Measurements from ENCODE around the gene SPEF2.
"Not testable (repeated sequence)": the region's sequence is repeated elsewhere in the genome, so short reads cannot be mapped to it uniquely, and the experiment has no call there.

SPEF2 gene

DNA sequence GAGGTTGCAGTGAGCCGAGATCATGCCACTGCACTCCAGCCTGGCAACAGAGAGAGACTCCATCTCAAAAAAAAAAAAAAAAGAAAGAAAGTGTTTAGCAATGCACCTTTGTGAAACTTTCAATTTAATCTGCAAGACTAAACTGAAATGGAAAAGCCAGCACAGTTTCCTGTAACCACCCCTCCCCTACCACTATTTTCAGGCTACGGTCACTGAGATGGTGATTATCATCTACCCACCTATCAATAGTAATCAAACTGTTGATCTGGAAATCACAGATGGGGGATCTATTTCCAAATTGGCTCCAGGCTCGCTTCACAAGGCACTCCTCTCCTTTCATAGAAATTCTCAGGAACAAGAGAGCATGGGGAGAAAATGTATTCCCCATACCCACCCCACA, 208.4 kb downstream of the SPEF2 start:
- FAIRE-seq, result no peak

- FAIRE-seq, result no peak
Observed at GRCh38 chr5:35826554-35826953, 208.9 kb downstream of the SPEF2 start.

GRCh38 chr5:35828082-35828598, 210.5 kb downstream of the SPEF2 start:
- FAIRE-seq, result no peak

- FAIRE-seq, result no peak
Observed at GRCh38 chr5:35830587-35830986, 212.9 kb downstream of the SPEF2 start.

DNA sequence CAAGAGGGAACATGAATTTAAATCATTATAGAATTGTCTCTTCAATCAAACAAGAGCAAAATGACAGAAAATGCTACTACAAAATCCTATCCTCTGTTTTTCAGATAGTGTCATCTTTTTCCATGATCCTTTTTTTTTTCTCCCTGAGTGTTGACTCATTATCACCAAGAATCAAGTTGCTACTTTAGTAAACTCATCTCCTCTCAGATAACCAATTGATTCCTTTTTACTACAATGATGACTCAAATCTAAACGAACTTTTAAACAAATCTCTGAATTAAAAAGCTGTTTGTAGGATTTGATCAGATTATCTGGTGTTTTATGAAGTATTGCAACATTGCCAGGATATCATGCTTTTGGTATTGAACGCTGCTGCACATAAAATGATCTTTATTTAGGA, 215.1 kb downstream of the SPEF2 start:
- FAIRE-seq, result no peak

DNA sequence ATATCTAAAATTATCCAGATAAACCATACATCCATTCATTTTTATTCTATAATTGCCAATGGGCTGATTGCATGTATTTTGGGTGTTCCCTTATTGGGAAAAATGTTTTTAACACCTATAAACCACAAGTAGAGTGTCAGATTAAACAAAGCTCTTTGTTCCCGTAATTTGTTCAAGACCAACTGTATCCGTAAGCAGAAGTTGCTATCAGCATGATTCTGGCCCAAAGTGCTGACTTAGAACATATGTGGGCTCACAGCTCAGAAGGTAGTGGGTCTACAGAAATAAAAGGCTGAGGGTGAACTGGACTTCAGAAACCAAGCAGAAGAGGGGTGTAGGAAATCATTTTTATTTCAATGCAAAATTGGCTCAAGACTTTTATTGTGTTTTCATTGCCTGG, 215.6 kb downstream of the SPEF2 start:
- FAIRE-seq, result no peak

GRCh38 chr5:35835796-35836742, 218.4 kb downstream of the SPEF2 start:
- FAIRE-seq, result no peak

DNA sequence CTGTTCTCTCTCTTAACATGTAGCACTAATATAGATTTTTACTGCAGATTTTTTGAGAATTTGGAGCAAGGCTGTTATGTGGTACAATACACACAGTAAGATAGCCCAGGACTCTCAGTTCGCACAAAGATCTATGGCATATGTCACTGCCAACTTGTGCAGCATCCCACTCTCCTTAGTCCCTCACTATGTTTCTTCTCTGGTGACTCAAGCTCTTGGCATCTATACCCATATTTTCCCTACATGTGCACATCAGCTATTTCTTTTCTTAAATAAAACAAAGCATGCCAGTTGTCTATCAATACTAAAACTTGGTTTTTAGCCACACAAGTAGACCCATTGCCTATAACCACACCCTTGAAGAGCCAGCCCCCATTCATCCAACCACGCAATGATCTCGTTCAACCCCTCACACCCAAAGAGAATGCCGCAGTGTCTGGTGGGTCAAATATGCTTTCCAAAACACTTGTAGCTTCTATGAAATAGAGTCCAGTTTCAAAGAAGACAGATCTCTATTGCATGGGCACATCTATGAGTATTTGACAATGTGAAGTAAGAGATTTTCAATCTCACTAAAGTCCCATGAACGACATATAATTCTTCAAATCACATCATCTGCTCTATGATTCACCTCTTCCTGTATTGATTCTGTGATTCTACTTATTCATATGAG, 220.8 kb downstream of the SPEF2 start:
- FAIRE-seq, result no peak

GRCh38 chr5:35842856-35843255, 225.2 kb downstream of the SPEF2 start:
- no peak for FAIRE-seq

GRCh38 chr5:35845508-35845907, 227.8 kb downstream of the SPEF2 start:
- not testable (repeated sequence) for FAIRE-seq

- FAIRE-seq, result no peak
Observed at GRCh38 chr5:35847491-35847890, 229.8 kb downstream of the SPEF2 start.

DNA sequence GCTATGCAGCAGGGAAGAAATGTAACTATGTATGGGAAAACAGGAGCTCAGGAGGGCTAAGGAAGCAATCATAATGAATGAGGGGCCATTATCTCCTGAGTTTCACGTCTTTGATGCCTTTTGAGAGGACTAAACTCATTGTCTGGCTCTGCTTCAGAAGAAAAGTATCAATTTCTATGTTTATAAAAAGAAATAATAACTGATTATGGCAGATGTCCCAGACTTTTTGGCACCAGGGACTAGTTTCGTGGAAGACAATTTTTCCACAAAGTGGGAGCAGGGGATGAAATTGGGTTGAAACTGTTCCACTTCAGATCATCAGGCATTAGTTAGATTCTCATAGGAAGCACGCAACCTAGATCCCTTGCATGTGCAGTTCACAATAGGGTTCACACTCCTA, 230.3 kb downstream of the SPEF2 start:
- no peak for FAIRE-seq

GRCh38 chr5:35849860-35850259, 232.2 kb downstream of the SPEF2 start:
- no peak for FAIRE-seq

DNA sequence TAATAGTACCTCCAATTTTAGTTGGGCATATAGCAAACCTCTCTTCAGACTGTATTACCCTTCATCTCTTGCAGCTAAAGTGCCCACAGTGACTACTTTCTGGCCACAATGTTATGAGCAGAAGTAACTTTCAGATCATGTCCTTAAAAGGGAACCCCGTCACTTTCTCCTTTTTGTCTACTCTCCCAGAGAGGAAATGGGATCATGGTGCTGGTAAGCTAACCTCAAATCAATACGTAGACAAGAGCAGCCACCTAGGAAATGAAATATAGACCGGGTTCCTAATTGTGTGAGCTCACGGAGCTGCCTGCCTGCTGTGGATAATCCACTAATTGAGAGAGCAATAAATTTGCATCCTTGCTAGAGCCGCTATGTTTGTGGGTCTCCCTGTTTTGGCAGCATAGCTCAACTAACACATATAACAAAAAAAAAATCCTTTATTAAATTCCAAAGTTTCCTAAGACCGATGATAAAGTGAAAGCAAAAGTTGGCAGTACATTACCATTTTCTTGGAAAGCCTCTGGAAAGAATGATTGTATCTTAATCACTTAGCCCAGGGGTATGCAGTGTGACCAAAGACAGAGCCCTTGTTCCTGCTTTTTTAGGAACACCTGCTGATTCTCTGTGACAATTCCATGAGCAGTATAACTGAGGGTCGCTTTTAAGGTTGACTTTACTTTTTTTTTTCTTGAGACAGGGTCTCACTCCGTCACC, 233.5 kb downstream of the SPEF2 start:
- FAIRE-seq, result no peak

DNA sequence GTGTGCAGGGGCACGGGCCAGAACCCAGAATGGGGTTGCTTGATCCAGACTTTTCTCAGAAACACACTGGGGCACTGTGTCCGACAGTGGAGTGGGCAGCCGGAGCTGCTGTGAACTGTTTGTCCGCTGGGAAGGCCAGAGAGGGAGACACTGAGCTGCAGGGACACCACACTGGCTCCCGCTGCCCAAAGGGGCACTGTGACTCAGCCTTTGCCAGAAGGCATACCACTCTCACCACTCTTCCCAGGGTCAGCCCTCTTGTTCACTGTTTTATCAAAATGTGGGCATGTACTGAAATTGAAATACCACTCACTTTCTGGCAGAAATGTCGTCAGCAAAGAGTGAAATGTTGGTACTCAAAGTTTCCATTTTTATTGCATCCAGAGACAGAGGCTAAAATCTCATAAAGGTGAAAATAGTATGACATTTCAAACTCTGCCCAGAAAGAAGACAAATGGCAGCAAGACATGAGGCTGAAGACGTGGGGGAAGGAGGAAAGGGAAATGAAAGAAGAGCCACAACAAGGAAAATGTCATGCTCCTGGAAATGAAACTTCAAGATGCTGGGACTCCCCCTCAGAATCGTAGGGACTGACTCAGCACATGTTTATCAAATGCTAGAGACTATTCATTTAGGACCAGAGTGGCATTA, 234.5 kb downstream of the SPEF2 start:
- FAIRE-seq, result no peak

DNA sequence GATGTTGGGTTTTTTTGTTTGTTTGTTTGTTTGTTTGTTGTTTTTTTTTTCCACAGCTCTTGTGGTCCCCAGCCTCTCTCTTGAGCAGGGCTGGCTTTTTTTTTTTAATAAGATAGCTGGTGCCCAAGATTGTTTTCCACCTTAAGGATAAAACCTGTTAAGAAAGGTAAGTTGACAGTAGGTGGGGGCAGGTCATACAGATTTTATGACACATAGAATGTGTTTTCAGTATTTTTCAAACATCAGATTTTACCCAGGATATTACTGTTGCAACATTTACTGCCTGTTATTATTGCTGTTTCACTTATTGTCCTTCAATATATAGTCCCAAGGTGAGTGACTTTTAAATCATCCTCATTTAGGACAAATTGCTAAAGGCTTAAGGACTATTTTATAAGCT, 235.1 kb downstream of the SPEF2 start:
- no peak for FAIRE-seq

DNA sequence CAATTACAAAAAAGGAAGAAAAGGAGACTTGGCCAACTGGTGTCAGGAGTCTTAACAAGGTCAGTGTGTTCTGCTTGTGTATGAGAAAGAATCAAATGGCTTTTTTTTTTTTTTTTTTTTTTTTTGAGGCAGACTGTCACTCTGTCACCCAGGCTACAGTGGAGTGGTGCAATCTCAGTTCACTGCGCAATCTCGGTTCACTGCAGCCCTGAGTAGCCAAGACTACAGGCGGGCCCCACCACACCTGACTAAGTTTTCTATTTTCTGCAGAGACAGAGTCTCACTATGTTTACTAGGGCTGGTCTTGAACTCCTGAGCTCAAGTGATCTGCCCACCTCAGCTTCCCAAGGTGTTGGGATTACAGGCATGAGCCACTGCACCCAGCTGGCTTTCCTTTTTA, 236.0 kb downstream of the SPEF2 start:
- FAIRE-seq, result no peak

- FAIRE-seq, result no peak
Observed at GRCh38 chr5:35854248-35854647, 236.6 kb downstream of the SPEF2 start.

GRCh38 chr5:35855187-35855586, 237.5 kb downstream of the SPEF2 start:
- FAIRE-seq, result no peak

GRCh38 chr5:35856186-35856764, 238.6 kb downstream of the SPEF2 start:
- FAIRE-seq, result not testable (repeated sequence)

GRCh38 chr5:35856765-35857351, 239.2 kb downstream of the SPEF2 start, which contains the start of gene IL7R:
Gene IL7R (plus strand): TSS chr5:35856891. CDS start chr5:35856978, 87 bp downstream.
- FAIRE-seq, result no peak

Measured in TTC549 (cell line).